ENCODE measurements around the gene SRI. TPM values are rescaled to one million over a fixed set of nuclear protein-coding genes. Genes with fewer than 3 reads are reported as not detected.

Gene SRI
- total and polyA plus RNA-seq, 2 donors (not counting 1 experiment from before 2014, with no cell fraction given), result 46.5 to 49.9 TPM

DNA sequence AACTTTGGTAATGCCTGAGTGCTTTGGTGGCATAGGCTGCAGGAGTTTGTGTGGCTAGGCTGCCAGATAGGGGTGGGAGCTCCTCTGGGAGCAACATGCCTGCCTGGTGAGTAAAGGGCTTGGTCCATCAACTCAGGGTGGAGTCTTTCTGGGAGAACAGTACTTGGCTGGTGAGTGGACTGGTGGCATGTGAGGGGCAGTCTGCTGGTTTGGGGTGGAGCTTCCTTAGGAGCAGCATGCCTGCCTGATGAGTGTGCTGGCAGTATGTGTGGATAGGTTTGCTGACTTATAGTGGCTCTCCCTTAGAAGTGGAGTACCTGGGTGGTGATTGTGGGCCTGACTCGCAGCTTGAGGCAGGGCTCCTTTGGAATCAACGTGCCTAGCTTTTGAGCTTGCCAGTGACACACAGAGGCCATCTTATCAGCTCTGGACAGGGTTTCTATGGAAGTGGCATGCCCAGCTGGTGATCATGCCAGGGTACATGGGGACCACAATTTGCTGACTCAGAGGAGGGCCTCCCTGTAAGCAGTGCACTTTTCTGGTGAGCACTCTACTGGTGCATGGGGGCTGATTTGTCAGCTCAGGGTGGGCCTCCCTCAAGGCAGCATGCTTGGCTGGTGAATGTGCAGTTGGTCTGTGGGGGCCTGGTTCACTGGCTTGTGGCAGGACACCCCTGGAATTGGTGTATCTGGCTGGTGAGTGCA, 35.0 kb upstream of the SRI start:
- no peak for DNase-seq
- H3K4me1 Mint-ChIP-seq, result no peaks in the 10 kb centered on the region
- no peak overlapping the region for H3K4me3 ChIP-seq (ENCODE audit: control extremely low read depth in 1 of 5, extremely low read depth in 1 of 5, insufficient read depth in 1 of 5, low read depth in 2 of 5, low read length in 4 of 5)
- no peaks in the 10 kb centered on the region for H4K20me1 ChIP-seq (ENCODE audit: control insufficient read depth, insufficient read depth, low read length, poor library complexity, severe bottlenecking)
- H3K27me3 Mint-ChIP-seq, result peaks cover 15% of the 10 kb centered on the region
- H3K27me3 ChIP-seq (replicated peaks in 1 of 4; ENCODE audit: control extremely low read depth in 1 of 4, control insufficient read depth in 3 of 4, insufficient read depth in 4 of 4, low read length in 3 of 4), result peaks cover 0 to 2% (median 0%) of the 10 kb centered on the region in 4 experiments
- WGBS (ENCODE audit: insufficient coverage), result 91% methylated on average over 2 of the region's 2 CpGs
- no peaks in the 10 kb centered on the region for H3K36me3 ChIP-seq (replicated peaks in 1 of 2; ENCODE audit: control extremely low read depth in 1 of 2, control insufficient read depth in 1 of 2, extremely low read depth in 1 of 2, insufficient read depth in 2 of 2, low read length in 1 of 2)
- no peak overlapping the region for H3K9ac ChIP-seq (ENCODE audit: low read length)
- no peak for ATAC-seq (ENCODE audit: low read depth)
- ChIA-PET CTCF (no interaction called here), POLR2A (no interaction called here)
- H3K9me3 Mint-ChIP-seq (ENCODE audit: insufficient read depth), result peaks cover 12% of the 10 kb centered on the region
- H2AFZ ChIP-seq (ENCODE audit: insufficient read depth, low read depth, low read length, poor library complexity, severe bottlenecking), result no peak overlapping the region
- H3K4me2 ChIP-seq (replicated peaks; ENCODE audit: low read depth, low read length, poor library complexity, severe bottlenecking), result no peak overlapping the region
- TF ChIP-seq, protein P1, sequence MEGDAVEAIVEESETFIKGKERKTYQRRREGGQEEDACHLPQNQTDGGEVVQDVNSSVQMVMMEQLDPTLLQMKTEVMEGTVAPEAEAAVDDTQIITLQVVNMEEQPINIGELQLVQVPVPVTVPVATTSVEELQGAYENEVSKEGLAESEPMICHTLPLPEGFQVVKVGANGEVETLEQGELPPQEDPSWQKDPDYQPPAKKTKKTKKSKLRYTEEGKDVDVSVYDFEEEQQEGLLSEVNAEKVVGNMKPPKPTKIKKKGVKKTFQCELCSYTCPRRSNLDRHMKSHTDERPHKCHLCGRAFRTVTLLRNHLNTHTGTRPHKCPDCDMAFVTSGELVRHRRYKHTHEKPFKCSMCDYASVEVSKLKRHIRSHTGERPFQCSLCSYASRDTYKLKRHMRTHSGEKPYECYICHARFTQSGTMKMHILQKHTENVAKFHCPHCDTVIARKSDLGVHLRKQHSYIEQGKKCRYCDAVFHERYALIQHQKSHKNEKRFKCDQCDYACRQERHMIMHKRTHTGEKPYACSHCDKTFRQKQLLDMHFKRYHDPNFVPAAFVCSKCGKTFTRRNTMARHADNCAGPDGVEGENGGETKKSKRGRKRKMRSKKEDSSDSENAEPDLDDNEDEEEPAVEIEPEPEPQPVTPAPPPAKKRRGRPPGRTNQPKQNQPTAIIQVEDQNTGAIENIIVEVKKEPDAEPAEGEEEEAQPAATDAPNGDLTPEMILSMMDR (IDR thresholded peaks at IDR 0.05), result no peak
- TF ChIP-seq EZH2 (IDR thresholded peaks at IDR 0.05; ENCODE audit: borderline replicate concordance, insufficient read depth, low read depth, low read length, poor library complexity, severe bottlenecking), result no peak
- H3K27ac ChIP-seq (ENCODE audit: low read length in 2 of 2), result no peak overlapping the region
- peaks cover 2 to 20% (median 15%) of the 10 kb centered on the region in 3 donors for H3K9me3 ChIP-seq (ENCODE audit: control extremely low read depth in 1 of 3, control insufficient read depth in 2 of 3, insufficient read depth in 1 of 3, low read length in 2 of 3)
- intact Hi-C loops (cut with micrococcal nuclease), result no loop called here
- no peaks in the 10 kb centered on the region for H3K79me2 ChIP-seq (ENCODE audit: control insufficient read depth, insufficient read depth, low read length)
- no peak overlapping the region for H3K27ac Mint-ChIP-seq
- H3K4me1 ChIP-seq (ENCODE audit: control insufficient read depth in 2 of 2, insufficient read depth in 2 of 2, low read length in 2 of 2), result no peaks in the 10 kb centered on the region
- H3K4me3 Mint-ChIP-seq, result no peak overlapping the region

DNA sequence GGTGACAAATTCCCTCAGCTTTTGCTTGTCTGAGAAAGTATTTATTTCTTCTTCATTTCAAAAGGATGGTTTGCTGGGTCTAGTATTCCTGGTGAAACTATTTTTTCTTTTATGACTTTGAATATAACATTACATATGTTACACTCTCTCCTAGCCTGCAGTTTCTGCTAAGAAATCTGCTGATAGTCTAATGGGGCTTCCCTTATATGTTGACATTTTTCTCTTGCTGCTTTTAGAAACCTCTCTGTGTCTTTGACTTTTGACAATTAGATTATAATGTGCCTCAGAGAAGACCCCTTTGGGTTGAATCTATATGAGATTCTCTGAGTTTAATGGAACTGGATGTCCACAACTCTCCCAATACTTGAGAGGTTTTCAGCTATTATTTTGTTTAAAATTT, 33.8 kb upstream of the SRI start:
- no peak overlapping the region for H3K4me3 ChIP-seq (ENCODE audit: control extremely low read depth in 1 of 5, extremely low read depth in 1 of 5, insufficient read depth in 1 of 5, low read depth in 2 of 5, low read length in 4 of 5)
- no peaks in the 10 kb centered on the region for H3K4me1 ChIP-seq (ENCODE audit: control insufficient read depth in 2 of 2, insufficient read depth in 2 of 2, low read length in 2 of 2)
- ChIA-PET CTCF (no interaction called here), POLR2A (no interaction called here)
- no peaks in the 10 kb centered on the region for H3K36me3 ChIP-seq (replicated peaks in 1 of 2; ENCODE audit: control extremely low read depth in 1 of 2, control insufficient read depth in 1 of 2, extremely low read depth in 1 of 2, insufficient read depth in 2 of 2, low read length in 1 of 2)
- H3K9ac ChIP-seq (ENCODE audit: low read length), result no peak overlapping the region
- intact Hi-C loops (cut with micrococcal nuclease), result no loop called here
- DNase-seq (no peak), ATAC-seq (ENCODE audit: low read depth) (no peak)
- H4K20me1 ChIP-seq (ENCODE audit: control insufficient read depth, insufficient read depth, low read length, poor library complexity, severe bottlenecking), result no peaks in the 10 kb centered on the region
- no peaks in the 10 kb centered on the region for H3K79me2 ChIP-seq (ENCODE audit: control insufficient read depth, insufficient read depth, low read length)
- Mint-ChIP-seq H3K4me3 (no peak overlapping the region), H3K4me1 (no peaks in the 10 kb centered on the region), H3K27ac (no peak overlapping the region), H3K9me3 (ENCODE audit: insufficient read depth) (peaks cover 12% of the 10 kb centered on the region), H3K27me3 (peaks cover 13% of the 10 kb centered on the region)
- H3K27ac ChIP-seq (ENCODE audit: low read length in 2 of 2), result no peak overlapping the region
- H2AFZ ChIP-seq (ENCODE audit: insufficient read depth, low read depth, low read length, poor library complexity, severe bottlenecking), result no peak overlapping the region
- H3K4me2 ChIP-seq (replicated peaks; ENCODE audit: low read depth, low read length, poor library complexity, severe bottlenecking), result no peak overlapping the region
- no peaks in the 10 kb centered on the region for H3K27me3 ChIP-seq (replicated peaks in 1 of 4; ENCODE audit: control extremely low read depth in 1 of 4, control insufficient read depth in 3 of 4, insufficient read depth in 4 of 4, low read length in 3 of 4)
- H3K9me3 ChIP-seq (ENCODE audit: control extremely low read depth in 1 of 3, control insufficient read depth in 2 of 3, insufficient read depth in 1 of 3, low read length in 2 of 3), result peaks cover 2 to 20% (median 15%) of the 10 kb centered on the region in 3 donors
- no peak for TF ChIP-seq EZH2 (IDR thresholded peaks at IDR 0.05; ENCODE audit: borderline replicate concordance, insufficient read depth, low read depth, low read length, poor library complexity, severe bottlenecking)
- TF ChIP-seq, protein P1 (IDR thresholded peaks at IDR 0.05), result no peak
